Dendritic cell treated with granulocyte-macrophage colony-stimulating factor and Interleukin-4, amounts not matched to agents 40 ng/mL and 50 ng/mL, for 4 days (primary cell): ENCODE measurements around the gene ASCL5.
A peak's percentile ranks its signal among the peaks of the same experiment; 100 is the strongest.

Experiments
- H3K27ac Mint-ChIP-seq: one replicate; pipeline ENCODE4 v1.8.0; 2022; ENCODE audit warnings: mild to moderate bottlenecking, mixed read lengths
- H3K27me3 Mint-ChIP-seq: one replicate; pipeline ENCODE4 v1.8.0; 2022; ENCODE audit warnings: mild to moderate bottlenecking, mixed read lengths
- H3K36me3 Mint-ChIP-seq: one replicate; pipeline ENCODE4 v1.8.0; 2022; ENCODE audit warnings: low read depth, mixed read lengths
- H3K4me1 Mint-ChIP-seq: one replicate; pipeline ENCODE4 v1.8.0; 2022; ENCODE audit warnings: low read depth, mixed read lengths
- H3K4me3 Mint-ChIP-seq: one replicate; pipeline ENCODE4 v1.8.0; 2022; ENCODE audit warnings: mild to moderate bottlenecking, moderate library complexity, mixed read lengths
- H3K9me3 Mint-ChIP-seq: one replicate; pipeline ENCODE4 v1.8.0; 2022; ENCODE audit warnings: mixed read lengths
- intact Hi-C: fragments of 100-400 bp; cut with micrococcal nuclease; formaldehyde crosslinking; loops from one replicate; pipeline ENCODE4 v1.15.0; 2022

Gene ASCL5, protein sequence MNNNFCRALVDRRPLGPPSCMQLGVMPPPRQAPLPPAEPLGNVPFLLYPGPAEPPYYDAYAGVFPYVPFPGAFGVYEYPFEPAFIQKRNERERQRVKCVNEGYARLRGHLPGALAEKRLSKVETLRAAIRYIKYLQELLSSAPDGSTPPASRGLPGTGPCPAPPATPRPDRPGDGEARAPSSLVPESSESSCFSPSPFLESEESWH

DNA sequence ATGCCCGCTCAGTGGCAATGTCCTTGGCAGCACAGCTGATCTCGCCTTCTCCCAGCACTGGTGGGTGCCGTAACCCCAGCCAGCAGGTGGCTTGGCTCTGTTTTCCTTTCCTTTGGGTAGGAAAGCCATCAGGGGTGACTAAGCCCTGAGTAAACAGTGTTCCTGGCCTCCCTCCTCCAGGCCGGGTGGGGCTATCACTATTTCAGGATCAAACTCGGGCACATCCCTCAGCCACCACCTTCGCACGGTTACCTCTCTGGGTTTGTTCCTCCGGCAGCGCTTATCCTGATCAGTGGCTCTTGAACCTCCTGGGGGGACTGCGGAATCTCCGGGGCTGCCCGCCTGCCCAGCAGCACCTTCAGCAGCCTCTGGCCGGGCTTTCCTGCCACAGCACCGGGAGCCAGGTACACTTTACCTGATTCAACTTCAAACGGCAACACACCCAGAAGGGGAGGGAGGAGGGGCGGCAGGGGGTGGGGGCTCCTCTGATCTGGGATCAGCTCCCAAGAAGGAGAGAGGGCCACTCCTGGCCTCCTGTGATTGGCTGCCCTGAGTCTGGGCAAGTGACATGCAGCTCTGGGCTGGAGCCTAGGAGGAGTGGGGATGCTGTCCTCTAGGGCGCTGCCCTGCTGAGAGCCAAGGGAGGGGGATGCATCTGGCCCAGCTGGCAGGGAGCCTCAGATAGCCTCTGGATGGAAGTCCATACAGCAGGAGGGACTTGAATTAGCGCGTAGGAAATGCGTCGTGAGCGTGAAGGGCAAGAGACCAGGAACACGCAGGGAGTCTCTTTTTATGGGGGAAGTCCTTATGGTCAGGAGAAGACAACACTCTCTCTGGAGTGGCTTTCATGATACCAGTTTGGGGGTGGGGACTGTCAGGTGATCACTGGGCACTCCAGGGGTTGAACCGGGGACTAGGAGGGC, at the start of gene ASCL5:
Gene ASCL5 (minus strand): TSS at position 353 of the 923 bp plus-strand sequence. CDS start 11,812 bp downstream, outside the sequence.
- no peaks in the 10 kb centered on the region for H3K36me3 Mint-ChIP-seq
- no peak within 1 kb of the TSS for H3K4me3 Mint-ChIP-seq
- no peaks in the 10 kb centered on the region for H3K4me1 Mint-ChIP-seq
- H3K27me3 Mint-ChIP-seq: peaks cover 4% of the 10 kb centered on the region
- intact Hi-C loops: no loop called here
- no peak within 1 kb of the TSS for H3K27ac Mint-ChIP-seq
- H3K9me3 Mint-ChIP-seq: no peaks in the 10 kb centered on the region

DNA sequence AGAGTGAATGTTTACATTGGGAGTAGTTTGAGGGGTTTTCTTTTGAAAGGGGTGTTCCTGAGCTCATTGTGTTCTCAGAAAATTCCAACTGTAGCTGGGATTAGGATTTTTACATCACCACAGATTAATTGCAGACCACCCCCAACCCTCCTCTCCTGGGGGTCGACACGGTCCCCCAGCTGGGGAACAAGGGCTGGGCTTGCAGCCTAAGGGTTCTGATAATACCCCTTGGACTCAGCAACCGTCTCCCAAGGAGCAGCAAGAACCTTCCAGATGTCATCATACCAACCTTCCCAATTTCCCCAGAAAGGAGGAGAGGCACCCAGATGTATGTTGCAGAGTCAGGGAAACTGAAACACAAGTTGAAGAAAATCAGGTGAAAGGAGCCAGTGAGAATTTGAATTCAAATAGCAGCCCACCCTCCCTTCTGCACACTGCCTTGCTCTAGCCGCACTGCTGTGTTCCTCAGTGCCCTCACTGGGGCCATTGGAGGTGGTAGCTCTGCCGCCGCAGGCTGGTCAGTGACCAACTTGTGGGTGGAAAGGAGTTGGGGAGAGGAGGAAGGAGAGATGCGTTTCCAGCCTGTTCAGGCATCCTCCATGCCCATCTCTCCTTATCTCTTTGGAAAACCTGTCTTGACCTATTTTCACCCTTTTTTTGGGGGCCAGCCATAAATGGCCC, 49.0 kb upstream of the ASCL5 start:
- Mint-ChIP-seq H3K4me1 (peaks cover 22% of the 10 kb centered on the region), H3K27ac (no peak overlapping the region), H3K36me3 (no peaks in the 10 kb centered on the region), H3K27me3 (peaks cover 16% of the 10 kb centered on the region), H3K4me3 (no peak overlapping the region), H3K9me3 (peaks cover 13% of the 10 kb centered on the region)
- intact Hi-C loops: no loop called here

GRCh38 chr1:201173736-201174135, 46.8 kb upstream of the ASCL5 start:
- H3K27ac Mint-ChIP-seq: no peak overlapping the region
- no peaks in the 10 kb centered on the region for H3K36me3 Mint-ChIP-seq
- H3K27me3 Mint-ChIP-seq: peaks cover 16% of the 10 kb centered on the region
- intact Hi-C loops: no loop called here
- no peak overlapping the region for H3K4me3 Mint-ChIP-seq
- H3K4me1 Mint-ChIP-seq: peaks cover 29% of the 10 kb centered on the region
- H3K9me3 Mint-ChIP-seq: peaks cover 5% of the 10 kb centered on the region

- Mint-ChIP-seq H3K36me3 (no peaks in the 10 kb centered on the region), H3K9me3 (no peaks in the 10 kb centered on the region), H3K27ac (no peak overlapping the region), H3K27me3 (peaks cover 15% of the 10 kb centered on the region), H3K4me1 (peaks cover 30% of the 10 kb centered on the region), H3K4me3 (no peak overlapping the region)
- intact Hi-C loops: no loop called here
Observed at GRCh38 chr1:201172999-201173610, 46.1 kb upstream of the ASCL5 start.

DNA sequence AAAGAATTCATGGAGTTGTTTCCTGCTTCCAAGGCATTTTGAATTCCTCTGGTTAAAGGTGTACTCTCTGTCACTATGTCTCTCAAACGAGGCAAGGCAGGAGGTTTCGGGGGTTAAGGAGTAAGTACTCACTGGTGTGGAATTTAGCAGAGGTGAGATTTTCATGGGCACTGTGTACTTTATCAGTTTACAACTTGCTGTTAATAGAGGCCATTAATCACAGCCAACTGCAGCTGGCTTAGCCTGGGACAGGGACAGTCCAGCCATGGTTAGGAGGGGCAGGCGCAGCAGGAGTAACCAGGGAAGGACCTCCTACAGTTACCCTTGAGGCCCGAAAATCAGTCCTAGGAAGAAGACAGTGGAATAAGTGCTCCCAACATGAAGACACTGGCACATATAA, 45.3 kb upstream of the ASCL5 start:
- intact Hi-C loops: no loop called here
- H3K36me3 Mint-ChIP-seq: no peaks in the 10 kb centered on the region
- peaks cover 15% of the 10 kb centered on the region for H3K27me3 Mint-ChIP-seq
- H3K4me3 Mint-ChIP-seq: no peak overlapping the region
- H3K9me3 Mint-ChIP-seq: no peaks in the 10 kb centered on the region
- no peak overlapping the region for H3K27ac Mint-ChIP-seq
- peaks cover 30% of the 10 kb centered on the region for H3K4me1 Mint-ChIP-seq

DNA sequence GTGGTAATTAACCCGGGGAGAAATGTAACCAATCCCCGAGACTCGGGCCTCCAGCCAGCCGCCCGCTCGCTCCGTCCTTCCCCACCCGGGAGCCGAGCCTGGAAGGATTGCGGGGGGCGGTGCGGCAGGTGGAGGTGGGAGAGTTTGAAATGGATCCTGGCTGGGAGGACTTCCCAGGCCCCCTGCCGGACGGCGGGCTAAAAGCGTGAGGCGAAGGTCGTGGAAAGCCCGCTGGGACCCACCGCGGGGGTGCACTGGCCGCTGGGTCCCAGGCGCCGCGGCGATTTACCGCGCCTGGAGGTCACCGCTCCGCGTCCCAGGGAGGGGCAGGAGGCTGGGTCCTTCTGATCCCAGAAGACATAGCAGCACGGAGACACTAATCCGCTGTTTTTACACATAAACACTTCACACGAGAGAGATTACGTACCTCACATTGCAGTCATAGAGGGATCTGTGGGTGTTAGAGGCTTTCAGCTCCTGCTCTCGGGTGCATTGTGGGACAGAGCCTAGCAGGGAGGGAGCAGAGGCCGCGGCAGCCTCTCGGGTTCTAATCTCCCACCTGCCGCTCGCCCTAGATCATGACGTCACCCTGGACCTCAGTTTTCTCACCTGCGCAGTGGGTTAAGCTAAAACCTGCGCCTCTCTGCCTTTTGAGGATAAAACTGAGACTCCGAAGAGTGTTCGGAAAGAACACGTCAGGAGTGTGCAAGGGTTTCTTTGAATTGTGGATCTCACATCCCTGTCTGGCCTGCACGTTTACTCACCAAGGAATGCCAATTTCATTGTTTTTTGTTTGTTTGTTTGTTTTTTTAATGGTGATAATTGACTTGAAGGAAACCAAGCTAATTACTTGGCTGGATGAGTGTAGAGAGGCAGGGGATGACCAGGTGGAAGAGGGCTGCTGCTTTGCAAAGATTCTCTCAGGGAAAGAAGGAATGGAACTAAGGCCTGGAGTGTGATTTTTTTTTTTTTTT, 44.4 kb upstream of the ASCL5 start:
- H3K4me1 Mint-ChIP-seq: peaks cover 30% of the 10 kb centered on the region
- H3K27ac Mint-ChIP-seq: peak overlapping the region; percentile 84
- H3K9me3 Mint-ChIP-seq: no peaks in the 10 kb centered on the region
- peaks cover 18% of the 10 kb centered on the region for H3K27me3 Mint-ChIP-seq
- intact Hi-C loops: no loop called here
- H3K36me3 Mint-ChIP-seq: no peaks in the 10 kb centered on the region
- H3K4me3 Mint-ChIP-seq: peak overlapping the region; percentile 87

GRCh38 chr1:201170533-201171062, 43.6 kb upstream of the ASCL5 start:
- Mint-ChIP-seq H3K4me3 (peak overlapping the region; percentile 87), H3K27ac (peak overlapping the region; percentile 84), H3K27me3 (peaks cover 22% of the 10 kb centered on the region), H3K36me3 (no peaks in the 10 kb centered on the region), H3K4me1 (peaks cover 30% of the 10 kb centered on the region), H3K9me3 (no peaks in the 10 kb centered on the region)
- intact Hi-C loops: no loop called here

DNA sequence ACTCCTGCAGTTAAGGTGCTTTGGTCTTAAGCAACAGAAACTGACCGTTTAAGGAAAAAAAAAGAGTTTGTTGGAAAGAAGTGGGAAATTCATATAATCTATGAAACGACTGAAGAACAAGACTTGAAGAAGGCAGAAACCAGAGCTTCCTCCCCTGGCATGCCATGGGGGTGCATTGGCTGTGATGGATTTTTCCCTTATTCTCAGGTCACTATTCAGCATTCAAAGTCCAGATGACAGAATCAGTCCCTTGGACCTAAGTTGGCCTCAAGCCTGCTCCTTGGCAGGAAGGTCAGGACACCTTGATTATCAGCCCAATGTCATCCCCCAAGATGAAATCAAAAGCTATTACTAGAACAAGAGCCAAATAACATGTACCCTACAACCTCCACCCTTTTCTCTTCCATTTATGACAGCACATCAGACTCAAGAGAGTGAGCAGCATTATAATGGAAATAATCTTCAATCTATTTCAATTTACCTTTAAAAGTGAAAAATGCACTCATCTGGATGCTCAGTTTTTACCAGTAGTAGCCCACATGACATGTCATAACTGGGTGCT, 43.1 kb upstream of the ASCL5 start:
- peaks cover 24% of the 10 kb centered on the region for H3K27me3 Mint-ChIP-seq
- H3K9me3 Mint-ChIP-seq: no peaks in the 10 kb centered on the region
- H3K36me3 Mint-ChIP-seq: no peaks in the 10 kb centered on the region
- peak overlapping the region; percentile 84 for H3K27ac Mint-ChIP-seq
- intact Hi-C loops: no loop called here
- H3K4me3 Mint-ChIP-seq: no peak overlapping the region
- H3K4me1 Mint-ChIP-seq: peaks cover 30% of the 10 kb centered on the region

DNA sequence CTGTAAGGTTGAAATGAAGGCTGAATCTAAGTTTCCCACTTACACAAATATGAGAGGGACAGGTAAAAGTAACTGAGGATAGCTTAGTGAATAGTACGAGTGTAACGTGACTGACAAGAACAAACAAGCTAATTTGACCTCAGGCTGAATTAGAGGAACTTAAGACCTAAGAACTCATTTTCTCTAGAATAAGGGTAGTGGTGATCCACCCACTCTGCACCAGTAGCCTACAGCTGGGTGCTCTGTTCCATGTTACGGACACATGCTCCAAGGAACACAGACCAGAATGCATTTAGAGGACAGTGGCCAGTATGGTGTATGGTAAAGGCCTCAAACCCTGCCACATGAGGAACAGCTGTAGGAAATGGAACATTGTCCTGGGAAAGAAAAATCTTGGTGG, 42.2 kb upstream of the ASCL5 start:
- no peaks in the 10 kb centered on the region for H3K36me3 Mint-ChIP-seq
- peak overlapping the region; percentile 57 for H3K27ac Mint-ChIP-seq
- no peak overlapping the region for H3K4me3 Mint-ChIP-seq
- peaks cover 24% of the 10 kb centered on the region for H3K27me3 Mint-ChIP-seq
- peaks cover 30% of the 10 kb centered on the region for H3K4me1 Mint-ChIP-seq
- no peaks in the 10 kb centered on the region for H3K9me3 Mint-ChIP-seq
- intact Hi-C loops: no loop called here

- peaks cover 30% of the 10 kb centered on the region for H3K4me1 Mint-ChIP-seq
- no peak overlapping the region for H3K4me3 Mint-ChIP-seq
- H3K27me3 Mint-ChIP-seq: peaks cover 20% of the 10 kb centered on the region
- no peak overlapping the region for H3K27ac Mint-ChIP-seq
- H3K9me3 Mint-ChIP-seq: no peaks in the 10 kb centered on the region
- intact Hi-C loops: no loop called here
- H3K36me3 Mint-ChIP-seq: no peaks in the 10 kb centered on the region
Observed at GRCh38 chr1:201167041-201167991, 40.3 kb upstream of the ASCL5 start.

GRCh38 chr1:201164645-201165044, 37.7 kb upstream of the ASCL5 start:
- Mint-ChIP-seq H3K4me3 (no peak overlapping the region), H3K9me3 (no peaks in the 10 kb centered on the region), H3K4me1 (peaks cover 9% of the 10 kb centered on the region), H3K27ac (no peak overlapping the region), H3K27me3 (peaks cover 9% of the 10 kb centered on the region), H3K36me3 (no peaks in the 10 kb centered on the region)
- intact Hi-C loops: no loop called here

DNA sequence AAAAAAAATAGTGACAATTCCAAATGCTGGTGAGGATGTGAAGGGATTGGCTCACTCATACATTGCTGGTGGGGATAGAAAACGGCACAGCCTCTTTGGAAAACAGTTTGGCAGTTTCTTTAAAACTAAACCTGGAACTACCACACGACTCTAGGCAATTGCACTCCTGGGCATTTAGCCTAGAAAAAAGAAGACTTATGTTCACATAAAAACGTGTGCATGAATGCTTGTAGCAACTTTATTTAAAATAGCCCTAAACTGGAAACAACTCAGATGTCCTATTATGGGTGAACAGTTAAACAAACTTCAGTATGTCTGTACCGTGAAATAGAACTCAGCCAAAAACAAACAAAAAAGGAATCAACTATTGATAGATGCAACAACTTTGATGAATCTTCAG, 36.7 kb upstream of the ASCL5 start:
- Mint-ChIP-seq H3K4me1 (peaks cover under 1% of the 10 kb centered on the region), H3K36me3 (no peaks in the 10 kb centered on the region), H3K4me3 (no peak overlapping the region), H3K27me3 (peaks cover 9% of the 10 kb centered on the region), H3K9me3 (no peaks in the 10 kb centered on the region), H3K27ac (no peak overlapping the region)
- intact Hi-C loops: no loop called here
